Stomach (tissue), 4 donors: ENCODE data around the gene ITGB7.

Source experiments
- EP300 ChIP-seq: sonication (generic); formaldehyde crosslinking; IDR thresholded peaks from one replicate; pipeline ENCODE4 v1.6.1; 2017; ENCODE audit warnings: antibody characterized with exemption
- POLR2A ChIP-seq, 4 donors: fragments of 450-650 bp; IDR thresholded peaks; one replicate each; pipeline ENCODE4 v1.6.1; 2016; ENCODE audit warnings: antibody characterized with exemption in 4 of 4, control low read depth in 2 of 4, mild to moderate bottlenecking in 1 of 4, moderate library complexity in 1 of 4
- TF ChIP-seq, protein P1 (sequence below), 7 experiments: fragments of 450-650 bp in 4 of 7; fragments of 200-600 bp in 3 of 7; sonication (generic) in 3 of 7; IDR thresholded peaks; one replicate each; pipeline ENCODE4 v1.5.1; 2016 to 2019; ENCODE audit warnings: antibody characterized with exemption in 7 of 7, control low read depth in 2 of 7, mild to moderate bottlenecking in 1 of 7

DNA sequence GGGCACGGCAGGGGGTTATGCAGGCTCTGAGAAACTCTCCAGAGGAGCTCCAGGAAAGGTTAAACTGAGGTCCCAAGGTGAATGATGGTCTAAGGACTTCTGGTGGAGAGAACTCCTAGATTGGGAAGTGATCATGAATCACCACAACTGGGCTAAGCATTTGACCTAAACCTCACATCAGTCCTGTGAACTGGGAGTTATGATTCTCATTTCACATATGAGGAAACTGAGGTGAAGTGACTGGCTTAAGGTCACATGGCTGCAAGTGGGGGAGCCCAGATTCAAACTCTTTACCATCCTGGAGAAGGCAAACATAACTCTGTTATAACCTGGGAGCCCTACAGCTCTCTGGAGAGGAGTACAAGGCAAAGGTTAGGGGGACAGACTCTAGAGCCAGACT, 20.8 kb upstream of the ITGB7 start:
- TF ChIP-seq, protein P1, sequence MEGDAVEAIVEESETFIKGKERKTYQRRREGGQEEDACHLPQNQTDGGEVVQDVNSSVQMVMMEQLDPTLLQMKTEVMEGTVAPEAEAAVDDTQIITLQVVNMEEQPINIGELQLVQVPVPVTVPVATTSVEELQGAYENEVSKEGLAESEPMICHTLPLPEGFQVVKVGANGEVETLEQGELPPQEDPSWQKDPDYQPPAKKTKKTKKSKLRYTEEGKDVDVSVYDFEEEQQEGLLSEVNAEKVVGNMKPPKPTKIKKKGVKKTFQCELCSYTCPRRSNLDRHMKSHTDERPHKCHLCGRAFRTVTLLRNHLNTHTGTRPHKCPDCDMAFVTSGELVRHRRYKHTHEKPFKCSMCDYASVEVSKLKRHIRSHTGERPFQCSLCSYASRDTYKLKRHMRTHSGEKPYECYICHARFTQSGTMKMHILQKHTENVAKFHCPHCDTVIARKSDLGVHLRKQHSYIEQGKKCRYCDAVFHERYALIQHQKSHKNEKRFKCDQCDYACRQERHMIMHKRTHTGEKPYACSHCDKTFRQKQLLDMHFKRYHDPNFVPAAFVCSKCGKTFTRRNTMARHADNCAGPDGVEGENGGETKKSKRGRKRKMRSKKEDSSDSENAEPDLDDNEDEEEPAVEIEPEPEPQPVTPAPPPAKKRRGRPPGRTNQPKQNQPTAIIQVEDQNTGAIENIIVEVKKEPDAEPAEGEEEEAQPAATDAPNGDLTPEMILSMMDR (IDR thresholded peaks at IDR 0.05): no peak
- TF ChIP-seq POLR2A (IDR thresholded peaks at IDR 0.05): no peak
- no peak for TF ChIP-seq EP300
